ENCODE results near the gene SLC5A5.

Gene SLC5A5

DNA sequence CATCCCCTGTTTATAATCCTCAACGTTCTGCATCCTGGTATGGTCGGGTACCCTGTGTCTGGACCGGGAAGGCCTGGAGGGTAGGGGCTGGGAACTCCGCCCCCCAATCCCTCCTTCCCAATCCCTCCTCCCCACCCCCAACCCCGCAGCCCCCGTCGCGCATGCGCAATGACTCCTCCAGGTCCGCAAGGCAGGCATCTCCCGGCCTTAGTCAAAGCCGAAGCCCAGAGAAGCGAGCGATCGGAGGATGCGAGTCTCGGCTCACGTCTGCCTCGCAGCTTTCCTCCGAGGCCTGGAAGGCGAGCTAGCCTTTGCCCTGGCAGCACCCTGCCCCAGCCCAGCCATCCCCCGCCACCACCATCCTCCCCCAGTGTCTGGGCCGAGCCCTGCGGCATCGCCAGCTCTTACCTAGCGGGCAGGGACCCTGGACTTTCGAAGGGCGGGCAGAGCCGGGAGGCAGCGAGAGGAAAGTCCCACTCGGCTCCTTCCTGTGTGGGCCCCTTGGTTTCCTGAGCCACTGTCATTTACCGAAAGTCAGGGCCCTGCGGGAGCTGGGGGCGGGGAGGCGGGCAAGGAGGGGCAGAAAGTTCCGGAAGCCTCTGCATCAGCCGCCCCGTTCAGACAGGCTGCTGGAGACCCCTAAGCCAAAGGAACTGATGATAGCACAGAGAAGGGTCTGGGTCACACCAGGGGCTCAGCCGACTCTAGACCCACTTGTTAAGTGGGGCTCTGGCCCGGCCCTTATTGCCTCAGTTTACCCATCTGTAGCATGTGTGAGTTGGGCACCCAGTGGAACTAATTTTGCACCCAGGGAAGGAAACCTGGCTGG lies 24.0 kb upstream of the SLC5A5 start, which contains the start of gene JAK3:
Gene JAK3 (minus strand): TSS at position 445 of the 829 bp plus-strand sequence. CDS start 3,565 bp downstream, outside the sequence.
- peak; percentile 76 to 83 for DNase-seq (ENCODE audit: low read depth in 2 of 2)

DNA sequence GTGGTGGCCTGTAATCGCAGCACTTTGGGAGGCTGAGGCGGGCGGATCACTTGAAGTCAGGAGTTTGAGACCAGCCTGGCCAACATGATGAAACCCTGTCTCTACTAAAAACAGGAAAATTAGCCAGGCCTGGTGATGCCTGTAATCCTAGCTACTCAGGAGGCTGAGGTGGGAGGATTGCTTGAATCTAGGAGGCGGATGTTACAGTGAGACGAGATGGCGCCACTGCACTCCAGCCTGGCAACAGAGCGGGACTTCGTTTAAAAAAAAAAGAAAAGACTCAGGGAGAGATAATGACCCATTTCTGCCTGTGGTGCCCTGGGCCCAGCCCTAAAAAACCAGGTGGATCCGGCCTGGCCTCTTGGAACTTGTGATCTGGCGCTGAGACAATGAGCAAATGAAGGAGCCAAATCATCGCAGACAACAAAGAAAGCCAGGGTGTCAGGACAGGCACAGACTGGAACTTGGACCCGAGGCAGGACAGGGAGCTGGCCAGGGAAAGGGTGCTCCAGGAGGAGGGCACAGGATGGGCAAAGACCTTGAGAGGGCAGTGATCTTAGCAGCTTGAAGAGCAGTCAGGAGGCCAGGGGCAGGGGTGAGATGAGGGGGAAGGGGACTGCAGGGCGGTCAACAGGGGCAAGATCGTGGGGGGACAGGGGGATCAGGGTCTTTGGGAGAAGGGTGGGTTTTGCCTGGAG lies 23.0 kb upstream of the SLC5A5 start:
- DNase-seq (ENCODE audit: low read depth in 2 of 2), result no peak

GRCh38 chr19:17854061-17854460 lies 17.7 kb upstream of the SLC5A5 start:
- DNase-seq (ENCODE audit: low read depth in 2 of 2), result no peak

GRCh38 chr19:17855280-17856152 lies 16.2 kb upstream of the SLC5A5 start:
- DNase-seq (ENCODE audit: low read depth in 2 of 2), result peak; percentile 77 to 85

- peak; percentile 97 to 99 for DNase-seq (ENCODE audit: low read depth in 2 of 2)
Observed at GRCh38 chr19:17859533-17860330, 12.0 kb upstream of the SLC5A5 start, which contains the start of gene RPL18A. Gene RPL18A, plus strand, starts transcription at chr19:17859910. Its CDS starts 47 bp downstream, at chr19:17859957.

DNA sequence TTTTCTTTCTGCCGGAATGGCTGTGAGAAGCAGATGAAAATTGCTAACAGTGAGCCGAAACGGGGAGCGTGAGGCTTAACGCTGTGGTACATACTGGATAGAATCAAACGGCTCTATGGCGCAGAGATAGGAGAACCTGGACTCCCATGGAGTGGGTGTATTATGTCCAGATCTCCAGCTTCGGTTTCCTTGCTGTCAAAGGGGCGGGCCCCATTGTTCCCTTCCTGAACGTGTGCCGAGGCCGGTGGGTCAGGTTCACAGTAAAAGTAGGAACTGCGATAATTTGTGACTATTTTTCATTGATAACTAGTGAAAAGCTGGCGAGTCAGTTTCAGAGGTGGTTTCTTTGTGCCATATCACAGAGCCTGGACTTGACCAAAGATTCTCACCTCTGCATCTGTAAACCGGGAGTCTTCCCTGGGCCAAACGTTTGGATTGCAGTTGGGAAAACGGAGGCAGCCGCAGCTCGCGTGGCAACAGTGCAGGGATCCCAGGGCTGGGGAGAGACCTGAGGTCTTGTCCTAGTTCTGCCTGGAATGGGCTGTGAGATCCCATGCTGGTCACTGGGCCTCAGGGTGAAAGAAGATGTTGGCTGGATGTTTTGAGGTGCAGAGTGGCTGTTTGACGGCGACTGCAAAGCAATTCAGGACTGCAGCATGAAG lies 11.3 kb upstream of the SLC5A5 start:
- no peak for DNase-seq (ENCODE audit: low read depth in 2 of 2)

- no peak for DNase-seq (ENCODE audit: low read depth in 2 of 2)
Observed at GRCh38 chr19:17860993-17861360, 10.8 kb upstream of the SLC5A5 start.

GRCh38 chr19:17861542-17862402 lies 10.0 kb upstream of the SLC5A5 start:
- DNase-seq (ENCODE audit: low read depth in 2 of 2), result no peak

DNA sequence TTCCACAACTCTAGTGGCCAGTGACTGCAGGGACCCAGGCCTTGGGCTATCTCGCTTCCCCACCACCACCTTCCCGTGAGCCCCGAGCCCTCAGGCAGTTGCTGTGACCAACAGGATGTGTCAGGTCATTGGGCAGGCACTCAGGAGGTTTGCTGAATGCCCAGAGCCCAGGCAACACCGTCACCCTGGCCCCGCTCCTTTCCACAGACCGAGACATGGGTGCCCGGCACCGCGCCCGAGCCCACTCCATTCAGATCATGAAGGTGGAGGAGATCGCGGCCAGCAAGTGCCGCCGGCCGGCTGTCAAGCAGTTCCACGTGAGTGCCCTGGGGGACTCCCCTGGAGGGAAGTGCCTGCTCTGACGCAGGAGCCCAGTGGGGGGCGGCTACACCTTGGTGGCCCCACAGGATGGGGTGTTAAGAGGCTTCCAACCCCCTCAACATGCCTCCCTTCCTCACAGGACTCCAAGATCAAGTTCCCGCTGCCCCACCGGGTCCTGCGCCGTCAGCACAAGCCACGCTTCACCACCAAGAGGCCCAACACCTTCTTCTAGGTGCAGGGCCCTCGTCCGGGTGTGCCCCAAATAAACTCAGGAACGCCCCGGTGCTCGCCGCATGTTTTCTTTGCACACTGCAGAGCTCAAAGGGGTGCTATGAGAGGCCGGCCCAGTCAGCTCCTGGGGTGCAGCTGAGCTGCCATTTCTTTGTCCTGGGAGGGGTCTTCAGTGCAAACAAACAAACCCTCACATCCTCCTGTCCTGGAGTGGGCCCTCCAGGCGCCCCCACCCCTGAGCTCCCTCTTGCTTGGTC lies 8.8 kb upstream of the SLC5A5 start:
- no peak for DNase-seq (ENCODE audit: low read depth in 2 of 2)

- DNase-seq (ENCODE audit: low read depth in 2 of 2), result no peak
Observed at GRCh38 chr19:17863520-17864182, 8.1 kb upstream of the SLC5A5 start.

DNA sequence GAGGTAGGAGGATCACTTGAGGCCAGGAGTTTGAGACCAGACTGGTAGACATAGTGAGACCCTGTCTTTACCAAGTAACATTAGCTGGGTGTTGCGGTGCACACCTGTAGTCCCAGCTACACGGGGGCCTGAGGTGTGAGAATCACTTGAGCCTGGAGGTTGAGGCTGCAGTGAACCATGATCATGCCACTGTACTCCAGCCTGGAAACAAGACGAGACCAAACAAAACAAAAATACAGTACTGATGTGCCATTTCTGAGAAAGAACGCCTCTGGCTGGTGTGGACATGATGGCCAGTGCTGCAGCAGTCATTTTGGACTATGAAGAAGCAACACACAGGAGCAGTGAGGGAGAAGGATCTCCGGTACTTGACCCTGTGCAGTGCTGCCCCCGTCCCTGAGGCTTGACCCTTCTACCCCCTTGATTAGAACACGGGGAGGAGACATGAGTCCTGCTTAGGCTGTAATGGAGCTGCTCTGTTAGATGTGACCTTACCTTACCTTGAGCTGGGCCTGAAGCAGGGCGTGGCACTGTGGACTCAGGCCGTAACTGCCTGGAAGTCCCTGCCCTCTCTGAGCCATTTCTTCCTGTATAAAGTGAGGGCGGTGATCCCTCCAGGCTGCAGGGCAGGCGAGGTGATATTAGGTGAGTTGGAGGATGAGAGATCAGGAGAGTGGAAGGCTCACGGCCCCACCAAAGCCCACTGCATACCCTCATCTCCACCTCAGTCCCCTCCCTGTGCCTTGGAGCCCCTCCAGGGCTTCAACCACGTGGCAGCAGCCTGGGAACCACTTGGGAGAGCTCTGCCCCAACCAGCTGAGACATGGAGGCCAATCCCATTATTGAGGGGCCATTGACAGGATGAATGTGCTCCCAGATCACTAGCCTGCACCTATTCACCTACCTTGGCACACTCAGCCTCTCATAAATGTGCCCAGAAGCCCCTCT lies 6.1 kb upstream of the SLC5A5 start:
- DNase-seq (ENCODE audit: low read depth in 2 of 2), result no peak

- no peak for DNase-seq (ENCODE audit: low read depth in 2 of 2)
Observed at GRCh38 chr19:17866312-17866963, 5.3 kb upstream of the SLC5A5 start.

DNA sequence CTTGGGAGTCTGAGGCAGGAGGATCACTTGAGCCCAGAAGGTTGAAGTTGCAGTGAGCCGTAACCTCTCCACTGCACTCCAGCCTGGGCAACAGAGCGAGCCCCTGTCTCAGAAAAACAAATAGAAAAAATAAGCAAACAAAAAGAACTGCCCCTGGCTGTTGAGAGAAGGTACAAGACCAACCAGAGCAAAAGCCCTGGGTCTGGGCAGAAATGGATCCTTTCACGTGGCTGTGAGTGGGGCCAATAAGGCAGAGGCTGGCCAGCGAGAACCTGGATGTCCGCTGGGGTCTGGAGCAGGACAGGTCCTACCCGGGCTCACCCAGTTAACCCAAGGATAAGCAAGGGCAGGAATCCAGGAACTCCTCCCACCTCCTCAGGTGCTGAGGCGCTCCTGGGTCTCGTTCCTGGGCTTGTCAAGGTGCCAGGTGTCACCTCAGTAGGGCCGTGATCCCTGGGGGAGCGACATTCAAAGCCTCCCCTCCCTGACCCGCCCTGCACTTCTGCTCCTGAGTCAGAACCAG lies 4.7 kb upstream of the SLC5A5 start:
- no peak for DNase-seq (ENCODE audit: low read depth in 2 of 2)

DNA sequence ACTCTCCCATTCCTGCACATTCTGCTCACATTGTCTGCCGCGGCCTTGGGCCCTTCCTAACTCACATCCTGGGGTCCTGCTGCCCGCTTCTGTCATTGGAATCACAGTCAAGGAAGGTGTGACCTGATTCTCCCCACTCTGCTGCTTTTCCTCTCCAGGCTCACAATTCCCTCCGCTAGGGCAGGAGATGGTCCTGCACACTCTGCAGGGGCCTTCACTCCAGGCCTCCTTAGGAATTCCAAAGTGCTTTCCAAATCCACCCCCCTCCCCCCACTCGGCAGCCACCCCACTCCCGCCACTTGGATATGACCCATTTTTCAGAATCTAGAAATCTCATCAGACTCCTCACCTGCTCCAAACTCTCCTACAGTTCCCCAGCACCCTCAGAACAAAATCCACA lies 3.1 kb upstream of the SLC5A5 start:
- DNase-seq (ENCODE audit: low read depth in 2 of 2), result no peak

DNA sequence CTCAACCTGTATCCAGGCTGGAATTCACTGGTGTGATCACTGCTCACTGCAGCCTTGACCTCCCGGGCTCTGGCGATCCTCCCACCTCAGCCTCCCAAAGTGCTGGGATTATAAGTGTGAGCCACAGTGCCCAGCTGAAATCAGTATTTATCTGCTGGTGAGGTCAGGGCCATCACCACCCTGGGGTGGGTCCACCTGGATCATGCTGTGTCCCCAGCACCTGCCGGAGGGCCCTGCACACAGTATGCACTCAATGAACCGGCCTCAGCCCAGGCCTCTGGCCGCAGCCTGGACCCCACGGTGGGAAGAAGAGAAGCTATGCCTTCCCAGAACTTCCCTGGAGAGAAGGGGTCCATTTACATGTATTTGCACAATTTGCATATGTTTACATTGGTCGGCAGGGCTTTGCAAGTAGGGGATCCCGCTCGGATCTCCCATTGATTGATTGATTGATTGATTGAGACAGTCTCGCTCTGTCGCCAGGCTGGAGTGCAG lies 2.6 kb upstream of the SLC5A5 start:
- DNase-seq (ENCODE audit: low read depth in 2 of 2), result no peak

Measured in activated CD8-positive, alpha-beta memory T cell treated with anti-CD3 and anti-CD28 coated beads for 4 hours (primary cell).